Common myeloid progenitor, CD34-positive (primary cell): ENCODE measurements around the gene PASK.
A peak's percentile ranks its signal among the peaks of the same experiment; 100 is the strongest.

Experiments used
- CTCF ChIA-PET: fragments of 350-600 bp; sonication (Branson Sonifier 250); formaldehyde crosslinking; loops from one replicate; lab custom pipeline; 2021; ENCODE audit warnings: antibody characterized with exemption; lab: Charles Lee
- POLR2A ChIA-PET: fragments of 350-600 bp; sonication (Branson Sonifier 250); formaldehyde crosslinking; loops from one replicate; lab custom pipeline; 2021; ENCODE audit warnings: antibody characterized with exemption; lab: Charles Lee
- DNase-seq, 3 donors: peaks; one replicate each; pipeline versions ENCODE4 v3.0.0 to v3.0.0-alpha.2; 2013
- H3K27ac ChIP-seq, 2 experiments: 1 replicate in 1 of 2; 2 replicates in 1 of 2; pipeline ENCODE4 v1.7.0; 2013; ENCODE audit warnings: inconsistent platforms in 2 of 2, low read length in 2 of 2, mild to moderate bottlenecking in 2 of 2, low read depth in 1 of 2, moderate library complexity in 1 of 2; ENCODE audit not compliant: severe bottlenecking in 2 of 2, insufficient read depth in 1 of 2, poor library complexity in 1 of 2
- H3K27me3 ChIP-seq, 5 experiments: replicated peaks in 2 of 5; 1 replicate in 3 of 5; 2 replicates in 2 of 5; pipeline versions ENCODE4 v1.6.1 to v1.7.0; 2013; ENCODE audit warnings: low read length in 4 of 5, mild to moderate bottlenecking in 2 of 5, moderate library complexity in 2 of 5, inconsistent platforms in 1 of 5; ENCODE audit not compliant: insufficient read depth in 5 of 5, control insufficient read depth in 4 of 5
- H3K36me3 ChIP-seq, 4 experiments: 1 replicate in 2 of 4; 2 replicates in 2 of 4; pipeline versions ENCODE4 v1.6.1 to v1.7.0; 2013; ENCODE audit warnings: low read length in 3 of 4, control low read depth in 1 of 4, mild to moderate bottlenecking in 1 of 4; ENCODE audit not compliant: control insufficient read depth in 4 of 4, insufficient read depth in 4 of 4
- H3K4me1 ChIP-seq, 4 experiments: 1 replicate in 3 of 4; 2 replicates in 1 of 4; pipeline versions ENCODE4 v1.6.1 to v1.7.1; 2013; ENCODE audit warnings: low read length in 3 of 4, mild to moderate bottlenecking in 3 of 4, control low read depth in 1 of 4, inconsistent platforms in 1 of 4, moderate library complexity in 1 of 4; ENCODE audit not compliant: control insufficient read depth in 4 of 4, insufficient read depth in 4 of 4; ENCODE audit errors: control extremely low read depth in 1 of 4
- H3K4me3 ChIP-seq, 7 experiments: 1 replicate in 4 of 7; 2 replicates in 3 of 7; pipeline versions ENCODE4 v1.5.1 to v1.7.0; 2013; ENCODE audit warnings: mild to moderate bottlenecking in 7 of 7, low read length in 6 of 7, moderate library complexity in 6 of 7, inconsistent platforms in 2 of 7, low read depth in 2 of 7, control low read depth in 1 of 7; ENCODE audit not compliant: insufficient read depth in 4 of 7, control insufficient read depth in 1 of 7; ENCODE audit errors: extremely low read depth in 1 of 7
- H3K9me3 ChIP-seq, 5 experiments: 1 replicate in 4 of 5; 2 replicates in 1 of 5; pipeline versions ENCODE4 v1.6.1 to v1.7.1; 2013; ENCODE audit warnings: low read length in 4 of 5, mild to moderate bottlenecking in 2 of 5, inconsistent platforms in 1 of 5, low read depth in 1 of 5, moderate library complexity in 1 of 5; ENCODE audit not compliant: control insufficient read depth in 4 of 5, insufficient read depth in 2 of 5; ENCODE audit errors: control extremely low read depth in 1 of 5
- WGBS: methylation state at CpG from one replicate; pipeline ENCODE4 v1.1.5; 2013; ENCODE audit not compliant: insufficient coverage; 5-methylcytosine and 5-hydroxymethylcytosine counted together

The PASK gene

DNA sequence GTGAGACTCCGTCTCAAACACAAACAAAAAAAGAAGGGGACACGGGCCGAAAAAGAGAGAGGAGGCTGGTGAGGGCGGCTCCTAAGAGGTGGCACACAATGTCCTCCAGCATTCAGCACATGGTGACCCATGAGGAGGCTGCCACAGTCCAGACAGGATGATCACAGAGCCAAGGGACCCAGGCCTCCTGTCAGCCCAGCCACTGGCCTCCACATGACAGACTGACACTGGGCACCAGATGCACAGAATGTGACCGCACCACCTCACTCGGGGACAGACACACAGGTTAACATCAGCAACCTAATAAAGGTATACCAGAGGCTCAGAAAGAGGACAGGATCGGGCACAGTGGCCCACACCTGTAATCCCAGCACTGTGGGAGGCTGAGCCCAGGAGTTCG, 21.0 kb downstream of the PASK start:
- peaks cover 0 to 54% (median 26%) of the 10 kb centered on the region in 4 experiments for H3K36me3 ChIP-seq
- no peaks in the 10 kb centered on the region for H3K27me3 ChIP-seq
- DNase-seq, result no peak
- CTCF ChIA-PET, result no interaction called here
- no peak overlapping the region for H3K4me3 ChIP-seq
- no peak overlapping the region for H3K27ac ChIP-seq
- 100% methylated on average over 8 of the region's 8 CpGs for WGBS
- H3K9me3 ChIP-seq, result no peaks in the 10 kb centered on the region
- H3K4me1 ChIP-seq, result no peaks in the 10 kb centered on the region
- POLR2A ChIA-PET, result no interaction called here

DNA sequence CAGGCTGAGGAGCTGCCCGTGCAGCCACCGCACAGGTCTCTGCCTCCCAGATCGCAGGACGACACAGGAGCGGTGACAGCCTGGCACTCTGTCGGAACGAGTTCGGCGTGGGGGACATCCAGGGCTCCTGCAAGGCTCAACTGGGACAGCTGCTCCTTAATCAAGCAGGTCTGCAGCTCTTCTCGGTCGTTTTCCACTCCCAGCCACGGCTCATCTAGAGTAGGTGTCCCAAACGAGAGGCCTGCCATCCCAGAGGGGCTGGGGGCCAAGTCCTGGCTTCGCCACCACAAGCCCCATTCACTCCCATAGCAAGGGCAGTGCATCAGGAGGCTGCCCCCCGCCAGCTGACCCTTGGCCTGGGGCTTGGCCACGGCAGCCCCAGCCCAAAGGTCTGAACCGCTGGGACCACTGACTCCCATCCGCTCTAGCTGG, 22.5 kb downstream of the PASK start:
- no peak overlapping the region for H3K27ac ChIP-seq
- CTCF ChIA-PET, result interaction anchor here (1.6 kb wide), 1 partner anchor 49 kb away, joined by 3 read pairs; no protein-coding TSS in a partner anchor
- H3K36me3 ChIP-seq, result peaks cover 0 to 53% (median 30%) of the 10 kb centered on the region in 4 experiments

DNA sequence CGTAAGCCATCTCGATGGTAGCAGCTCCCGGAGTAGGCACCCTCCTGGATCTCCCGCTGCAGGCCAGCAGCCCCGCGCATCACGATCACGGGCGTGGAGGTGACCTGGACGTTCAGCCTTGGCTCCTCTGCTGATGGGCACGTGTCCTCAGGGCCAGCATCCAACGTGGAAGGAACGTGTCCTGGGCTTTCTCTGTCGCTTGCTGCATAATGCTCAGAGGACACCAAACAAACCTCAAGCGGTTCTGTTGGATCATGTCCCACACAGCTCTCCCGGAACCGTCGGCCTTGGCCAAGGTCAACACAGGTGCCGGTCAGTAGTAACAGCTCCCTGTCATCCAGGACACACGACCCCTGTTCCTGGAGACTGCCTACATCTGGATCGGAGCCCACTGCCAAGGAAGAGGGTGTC, 23.1 kb downstream of the PASK start:
- WGBS, result 98% methylated on average over 21 of the region's 21 CpGs
- Histone ChIP-seq H3K4me3 (no peak overlapping the region), H3K9me3 (no peaks in the 10 kb centered on the region), H3K4me1 (no peaks in the 10 kb centered on the region), H3K36me3 (peaks cover 0 to 55% (median 32%) of the 10 kb centered on the region in 4 experiments), H3K27me3 (no peaks in the 10 kb centered on the region), H3K27ac (no peak overlapping the region)
- DNase-seq, result no peak
- CTCF ChIA-PET, result interaction anchor here (1.6 kb wide), 1 partner anchor 48 kb away, joined by 3 read pairs; no protein-coding TSS in a partner anchor
- POLR2A ChIA-PET, result no interaction called here

More for the DNA sequence above, 22.5 kb downstream of the PASK start:
- Histone ChIP-seq H3K27me3 (no peaks in the 10 kb centered on the region), H3K4me1 (no peaks in the 10 kb centered on the region), H3K4me3 (no peak overlapping the region), H3K9me3 (no peaks in the 10 kb centered on the region)
- no peak for DNase-seq
- POLR2A ChIA-PET, result no interaction called here
- 98% methylated on average over 17 of the region's 18 CpGs for WGBS

DNA sequence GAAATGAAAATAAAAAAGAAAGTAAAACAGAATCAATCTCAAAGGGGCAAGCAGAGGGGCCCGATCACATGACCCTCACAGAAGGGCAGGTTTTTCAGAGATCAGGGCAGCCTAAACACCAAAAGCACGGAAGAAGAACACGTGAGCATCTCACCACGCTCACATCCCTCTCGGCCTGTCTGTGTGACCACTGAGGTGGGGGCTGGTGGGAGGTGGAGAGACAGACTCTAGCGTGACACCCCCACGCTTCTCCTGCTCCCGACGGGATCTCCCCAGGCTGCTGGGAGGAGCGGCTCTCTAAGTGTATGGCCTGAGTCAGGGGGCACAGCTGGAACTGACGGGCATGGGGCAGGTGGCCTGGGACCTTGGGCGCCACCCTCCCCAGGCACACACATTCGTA, 23.6 kb downstream of the PASK start:
- H3K36me3 ChIP-seq, result peaks cover under 1 to 60% (median 36%) of the 10 kb centered on the region in 4 experiments
- H3K27ac ChIP-seq, result no peak overlapping the region
- H3K4me1 ChIP-seq, result no peaks in the 10 kb centered on the region
- no peak overlapping the region for H3K4me3 ChIP-seq
- peaks cover 0 to 3% (median 0%) of the 10 kb centered on the region in 5 experiments for H3K9me3 ChIP-seq
- H3K27me3 ChIP-seq, result no peaks in the 10 kb centered on the region
- no peak for DNase-seq
- 98% methylated on average over 10 of the region's 13 CpGs for WGBS
- POLR2A ChIA-PET, result no interaction called here
- CTCF ChIA-PET, result interaction anchor here (1.6 kb wide), 1 partner anchor 48 kb away, joined by 3 read pairs; no protein-coding TSS in a partner anchor

- WGBS, result 98% methylated on average over 12 of the region's 16 CpGs
- H3K4me3 ChIP-seq, result no peak overlapping the region
- no peaks in the 10 kb centered on the region for H3K27me3 ChIP-seq
- ChIA-PET CTCF (interaction anchor here (1.0 to 1.1 kb wide), 2 partner anchors 10 to 165 kb away, joined by 3 read pairs; no protein-coding TSS in a partner anchor), POLR2A (interaction anchor here (0.7 to 0.9 kb wide), 2 partner anchors 9 to 11 kb away, joined by 3 read pairs; no protein-coding TSS in a partner anchor)
- peaks cover 0 to 3% (median 0%) of the 10 kb centered on the region in 5 experiments for H3K9me3 ChIP-seq
- no peak overlapping the region for H3K27ac ChIP-seq
- no peaks in the 10 kb centered on the region for H3K4me1 ChIP-seq
- peaks cover 2 to 52% (median 30%) of the 10 kb centered on the region in 4 experiments for H3K36me3 ChIP-seq
- peak in 1 of 3 donors; percentile 21 for DNase-seq
Observed at GRCh38 chr2:241123816-241124536, 25.3 kb downstream of the PASK start.

GRCh38 chr2:241122376-241123002, 26.8 kb downstream of the PASK start:
- WGBS, result 98% methylated on average over 16 of the region's 19 CpGs

GRCh38 chr2:241121008-241121407, 28.3 kb downstream of the PASK start:
- no peak for DNase-seq
- Histone ChIP-seq H3K9me3 (peaks cover 0 to 3% (median 0%) of the 10 kb centered on the region in 5 experiments), H3K36me3 (peaks cover 2 to 45% (median 27%) of the 10 kb centered on the region in 4 experiments), H3K27ac (no peak overlapping the region), H3K4me3 (no peak overlapping the region), H3K27me3 (no peaks in the 10 kb centered on the region), H3K4me1 (no peaks in the 10 kb centered on the region)
- ChIA-PET CTCF (no interaction called here), POLR2A (no interaction called here)
- no CpG with 5 or more reads among the region's 5 CpGs for WGBS

More at GRCh38 chr2:241122376-241123002, 26.8 kb downstream of the PASK start:
- H3K4me1 ChIP-seq, result no peaks in the 10 kb centered on the region
- H3K36me3 ChIP-seq, result peaks cover 2 to 49% (median 31%) of the 10 kb centered on the region in 4 experiments
- H3K4me3 ChIP-seq, result no peak overlapping the region
- CTCF ChIA-PET, result no interaction called here
- H3K27me3 ChIP-seq, result no peaks in the 10 kb centered on the region
- H3K27ac ChIP-seq, result no peak overlapping the region
- no peak for DNase-seq
- H3K9me3 ChIP-seq, result peaks cover 0 to 3% (median 0%) of the 10 kb centered on the region in 5 experiments
- POLR2A ChIA-PET, result no interaction called here
